ENCODE measurements around the gene NDUFAF5. TPM values are rescaled to one million over a fixed set of nuclear protein-coding genes. Genes with fewer than 3 reads are reported as not detected.

Gene NDUFAF5
- polyA plus RNA-seq, 3 donors: 5.9 to 15.2 (median 7.8) TPM

DNA sequence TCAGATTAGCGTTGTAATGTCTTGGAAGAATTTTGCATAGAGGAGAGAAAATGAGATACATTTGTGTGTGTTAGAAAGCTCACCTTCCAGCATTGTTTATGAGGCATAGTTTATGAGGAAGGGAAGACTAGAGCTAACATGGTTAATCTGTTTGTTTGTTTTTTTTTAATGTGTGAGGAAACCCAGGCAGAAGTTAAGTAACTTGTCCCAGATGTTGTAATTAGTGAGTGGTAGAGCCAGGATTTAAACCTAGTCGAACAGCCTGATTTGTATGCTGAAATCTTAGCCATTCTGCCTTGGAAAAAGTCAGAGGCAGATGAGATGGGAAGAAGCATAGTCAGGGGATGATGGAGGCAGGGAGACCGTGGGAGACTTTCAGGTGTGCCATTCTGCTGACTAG is 29.1 kb downstream of the NDUFAF5 start:
- Mint-ChIP-seq H3K9me3 (no peaks in the 10 kb centered on the region), H3K4me3 (no peak overlapping the region), H3K4me1 (peaks cover 4% of the 10 kb centered on the region), H3K27ac (peak overlapping the region in 1 of 7 donors; percentile 34), H3K27me3 (ENCODE audit: low read depth in 3 of 3) (no peaks in the 10 kb centered on the region), H3K36me3 (peaks cover 51 to 52% of the 10 kb centered on the region in 2 donors)
- intact Hi-C loops (cut with micrococcal nuclease): no loop called here
- WGBS (ENCODE audit: insufficient coverage): 98% methylated on average over 3 of the region's 3 CpGs
- Histone ChIP-seq H3K79me2 (ENCODE audit: insufficient read depth, low read length) (no peaks in the 10 kb centered on the region), H3K9ac (ENCODE audit: insufficient read depth, low read length, poor library complexity, severe bottlenecking) (no peak overlapping the region), H3K9me3 (replicated peaks in 1 of 2; ENCODE audit: control insufficient read depth in 1 of 2, insufficient read depth in 1 of 2, low read length in 2 of 2) (no peaks in the 10 kb centered on the region), H3K36me3 (replicated peaks in 1 of 2; ENCODE audit: control insufficient read depth in 1 of 2, insufficient read depth in 2 of 2, low read length in 2 of 2) (peaks cover 97 to 100% of the 10 kb centered on the region in 2 donors), H3K27me3 (ENCODE audit: control insufficient read depth in 2 of 2, insufficient read depth in 2 of 2, low read length in 2 of 2) (no peaks in the 10 kb centered on the region), H3K4me2 (replicated peaks; ENCODE audit: extremely low read depth, low read length, poor library complexity, severe bottlenecking) (no peak overlapping the region), H3K27ac (ENCODE audit: low read depth in 1 of 2, low read length in 2 of 2) (no peak overlapping the region), H2AFZ (ENCODE audit: insufficient read depth, low read depth, low read length, poor library complexity, severe bottlenecking) (no peak overlapping the region), H3K4me3 (replicated peaks in 1 of 3; ENCODE audit: low read depth in 2 of 3, low read length in 3 of 3) (no peak overlapping the region), H4K20me1 (ENCODE audit: insufficient read depth, low read length) (no peaks in the 10 kb centered on the region), H3K4me1 (ENCODE audit: control insufficient read depth in 1 of 2, insufficient read depth in 2 of 2, low read length in 2 of 2) (no peaks in the 10 kb centered on the region)
- TF ChIP-seq, protein P1, sequence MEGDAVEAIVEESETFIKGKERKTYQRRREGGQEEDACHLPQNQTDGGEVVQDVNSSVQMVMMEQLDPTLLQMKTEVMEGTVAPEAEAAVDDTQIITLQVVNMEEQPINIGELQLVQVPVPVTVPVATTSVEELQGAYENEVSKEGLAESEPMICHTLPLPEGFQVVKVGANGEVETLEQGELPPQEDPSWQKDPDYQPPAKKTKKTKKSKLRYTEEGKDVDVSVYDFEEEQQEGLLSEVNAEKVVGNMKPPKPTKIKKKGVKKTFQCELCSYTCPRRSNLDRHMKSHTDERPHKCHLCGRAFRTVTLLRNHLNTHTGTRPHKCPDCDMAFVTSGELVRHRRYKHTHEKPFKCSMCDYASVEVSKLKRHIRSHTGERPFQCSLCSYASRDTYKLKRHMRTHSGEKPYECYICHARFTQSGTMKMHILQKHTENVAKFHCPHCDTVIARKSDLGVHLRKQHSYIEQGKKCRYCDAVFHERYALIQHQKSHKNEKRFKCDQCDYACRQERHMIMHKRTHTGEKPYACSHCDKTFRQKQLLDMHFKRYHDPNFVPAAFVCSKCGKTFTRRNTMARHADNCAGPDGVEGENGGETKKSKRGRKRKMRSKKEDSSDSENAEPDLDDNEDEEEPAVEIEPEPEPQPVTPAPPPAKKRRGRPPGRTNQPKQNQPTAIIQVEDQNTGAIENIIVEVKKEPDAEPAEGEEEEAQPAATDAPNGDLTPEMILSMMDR (IDR thresholded peaks at IDR 0.05): no peak
- DNase-seq: no peak

DNA sequence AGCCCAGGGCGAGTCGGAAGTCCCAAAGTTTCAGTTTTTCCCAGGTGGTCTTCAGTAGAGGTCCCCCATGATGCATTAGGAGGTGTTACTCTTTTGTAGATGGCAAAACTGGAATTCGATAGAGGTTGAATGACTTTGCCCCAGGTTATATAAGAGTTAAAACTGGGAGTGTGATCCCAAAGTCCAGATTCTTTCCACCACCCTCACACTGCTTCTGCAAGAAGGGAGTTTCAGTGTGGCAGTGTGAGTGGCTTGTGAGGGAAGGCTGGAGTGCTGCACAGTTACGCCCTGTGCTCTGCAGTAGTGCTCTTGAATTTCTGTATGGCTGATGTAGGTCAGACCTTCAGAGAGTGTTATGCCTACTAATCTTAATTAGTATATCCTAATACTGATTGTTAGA is 29.8 kb downstream of the NDUFAF5 start:
- no peak overlapping the region for H3K4me3 Mint-ChIP-seq
- no peak overlapping the region for H2AFZ ChIP-seq (ENCODE audit: insufficient read depth, low read depth, low read length, poor library complexity, severe bottlenecking)
- peaks cover 51 to 52% of the 10 kb centered on the region in 2 donors for H3K36me3 Mint-ChIP-seq
- 100% methylated on average over 2 of the region's 4 CpGs for WGBS (ENCODE audit: insufficient coverage)
- H3K36me3 ChIP-seq (replicated peaks in 1 of 2; ENCODE audit: control insufficient read depth in 1 of 2, insufficient read depth in 2 of 2, low read length in 2 of 2): peaks cover 89 to 93% of the 10 kb centered on the region in 2 donors
- H4K20me1 ChIP-seq (ENCODE audit: insufficient read depth, low read length): no peaks in the 10 kb centered on the region
- H3K79me2 ChIP-seq (ENCODE audit: insufficient read depth, low read length): no peaks in the 10 kb centered on the region
- H3K4me1 Mint-ChIP-seq: peaks cover 4% of the 10 kb centered on the region
- no peaks in the 10 kb centered on the region for H3K27me3 Mint-ChIP-seq (ENCODE audit: low read depth in 3 of 3)
- no peaks in the 10 kb centered on the region for H3K9me3 Mint-ChIP-seq
- TF ChIP-seq, protein P1 (IDR thresholded peaks at IDR 0.05): no peak
- DNase-seq: no peak
- no peak overlapping the region for H3K27ac ChIP-seq (ENCODE audit: low read depth in 1 of 2, low read length in 2 of 2)
- H3K9ac ChIP-seq (ENCODE audit: insufficient read depth, low read length, poor library complexity, severe bottlenecking): no peak overlapping the region
- intact Hi-C loops (cut with micrococcal nuclease): no loop called here
- no peaks in the 10 kb centered on the region for H3K9me3 ChIP-seq (replicated peaks in 1 of 2; ENCODE audit: control insufficient read depth in 1 of 2, insufficient read depth in 1 of 2, low read length in 2 of 2)
- no peaks in the 10 kb centered on the region for H3K27me3 ChIP-seq (ENCODE audit: control insufficient read depth in 2 of 2, insufficient read depth in 2 of 2, low read length in 2 of 2)
- no peak overlapping the region for H3K27ac Mint-ChIP-seq
- no peaks in the 10 kb centered on the region for H3K4me1 ChIP-seq (ENCODE audit: control insufficient read depth in 1 of 2, insufficient read depth in 2 of 2, low read length in 2 of 2)
- no peak overlapping the region for H3K4me3 ChIP-seq (replicated peaks in 1 of 3; ENCODE audit: low read depth in 2 of 3, low read length in 3 of 3)
- no peak overlapping the region for H3K4me2 ChIP-seq (replicated peaks; ENCODE audit: extremely low read depth, low read length, poor library complexity, severe bottlenecking)
